Inflammatory macrophage treated with lipopolysaccharide for 1 hour (primary cell): ENCODE data around the gene ANKZF1.

Experiments
- DNase-seq, 2 donors: peaks; one replicate each; pipeline ENCODE4 v3.0.0-alpha.2; 2020 to 2022

Gene ANKZF1

DNA sequence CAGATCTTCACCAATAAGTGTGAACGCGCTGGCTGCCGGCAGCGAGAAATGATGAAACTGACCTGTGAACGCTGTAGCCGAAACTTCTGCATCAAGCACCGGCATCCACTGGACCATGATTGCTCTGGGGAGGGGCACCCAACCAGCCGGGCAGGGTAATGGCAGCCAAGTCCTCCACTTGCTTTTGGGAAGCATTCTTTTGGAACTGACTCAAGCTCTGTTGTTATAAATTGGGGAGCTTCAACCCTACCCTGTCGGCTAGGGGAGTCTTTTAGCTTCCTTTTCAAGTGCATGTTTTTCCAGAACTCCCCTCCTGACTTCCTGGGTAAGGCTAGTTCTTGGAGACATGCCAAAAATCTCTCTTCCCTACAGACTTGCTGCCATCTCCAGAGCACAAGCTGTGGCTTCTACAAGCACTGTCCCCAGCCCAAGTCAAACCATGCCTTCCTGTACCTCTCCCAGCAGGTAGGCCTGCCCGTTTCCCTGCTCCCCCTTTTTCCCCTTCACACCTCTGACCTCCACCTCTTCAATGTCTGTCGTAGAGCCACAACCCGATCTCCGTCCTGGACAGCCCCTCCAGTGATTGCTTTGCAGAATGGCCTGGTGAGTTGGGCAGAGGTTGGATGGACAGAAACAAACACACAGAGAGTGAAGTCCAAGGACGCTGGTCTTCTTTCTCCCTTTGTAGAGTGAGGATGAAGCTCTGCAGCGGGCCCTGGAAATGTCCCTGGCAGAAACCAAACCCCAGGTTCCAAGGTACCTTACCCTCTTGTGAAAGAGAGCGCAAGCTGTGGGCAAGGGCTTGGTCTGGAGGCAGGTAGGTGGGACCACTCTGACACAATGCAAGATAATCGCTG lies 21.5 kb upstream of the ANKZF1 start:
- no peak for DNase-seq

DNA sequence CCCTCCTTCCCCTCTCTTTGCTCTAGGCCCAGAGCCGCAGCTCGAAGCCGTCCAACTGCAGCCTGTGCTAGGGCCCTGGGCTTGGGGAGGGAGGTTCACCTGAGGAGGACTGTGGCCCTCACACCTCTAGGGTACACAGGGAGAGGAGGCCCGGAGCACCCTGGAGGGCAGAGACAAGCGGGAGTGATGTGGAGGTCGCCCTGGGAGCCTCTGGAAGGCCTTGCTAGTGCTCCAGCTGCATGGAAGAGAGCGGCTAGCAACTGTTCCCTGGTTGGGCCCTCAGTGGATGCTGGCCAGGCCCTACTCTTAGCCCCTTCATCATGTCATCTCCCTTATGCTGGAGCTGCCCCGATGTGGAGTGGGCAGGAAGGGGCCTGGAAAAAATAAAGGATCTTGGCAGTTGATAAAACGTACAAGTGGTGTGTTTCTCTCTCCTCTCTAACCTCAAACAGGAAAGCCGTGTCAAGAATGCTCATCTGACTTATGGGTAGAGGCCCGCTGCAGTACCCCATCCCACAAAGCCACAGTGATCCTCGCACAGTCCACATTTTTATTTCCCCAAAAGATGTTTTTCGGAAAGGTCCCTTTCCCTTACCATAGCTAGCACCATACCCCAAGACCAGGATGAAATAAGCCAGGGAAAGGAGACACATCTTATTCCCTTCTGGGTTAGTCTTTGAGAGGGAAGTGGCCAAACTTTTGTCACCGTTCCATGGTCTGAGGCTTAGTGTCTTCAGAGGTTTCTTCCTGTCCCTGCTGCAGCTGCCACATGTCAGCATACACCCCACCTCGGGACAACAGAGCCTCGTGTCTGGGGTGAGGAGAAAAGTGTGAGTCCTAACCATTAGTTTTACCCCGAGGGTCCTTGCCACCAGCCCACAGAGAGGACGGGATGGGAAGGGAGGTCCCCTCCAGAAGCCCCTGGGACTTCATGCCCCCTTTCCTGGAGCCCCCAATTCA lies 20.1 kb upstream of the ANKZF1 start:
- DNase-seq = no peak

DNA sequence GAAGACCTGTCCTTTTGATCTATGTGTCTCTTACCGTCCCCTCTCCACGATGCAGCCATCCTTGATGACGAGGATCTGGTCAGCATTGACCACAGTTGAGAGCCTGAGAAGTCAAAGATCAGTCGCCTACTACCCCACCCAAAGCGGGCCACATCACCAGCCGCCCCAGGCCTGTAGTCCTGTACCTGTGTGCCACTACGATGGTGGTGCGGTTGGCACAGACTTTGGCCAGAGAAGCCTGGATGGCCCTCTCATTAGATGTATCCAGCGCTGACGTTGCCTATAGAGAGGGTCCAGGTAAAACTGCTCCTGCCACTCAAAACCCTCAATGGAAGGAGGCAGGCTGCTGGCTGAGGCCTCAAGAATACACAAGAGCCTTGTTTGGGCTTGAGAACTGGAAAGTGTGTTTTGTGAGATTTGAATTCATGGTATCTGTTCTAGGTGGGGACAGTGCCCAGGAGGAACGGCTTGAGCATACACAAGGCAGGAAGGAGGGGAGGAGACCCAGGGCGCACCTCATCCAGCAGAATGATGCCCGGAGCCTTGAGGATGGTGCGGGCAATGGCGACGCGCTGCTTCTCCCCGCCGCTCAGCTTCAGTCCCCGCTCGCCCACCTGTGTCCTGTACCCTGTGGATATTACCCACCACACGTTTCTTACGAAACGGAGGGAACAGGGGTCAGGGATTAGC lies 19.3 kb upstream of the ANKZF1 start:
- no peak for DNase-seq

DNA sequence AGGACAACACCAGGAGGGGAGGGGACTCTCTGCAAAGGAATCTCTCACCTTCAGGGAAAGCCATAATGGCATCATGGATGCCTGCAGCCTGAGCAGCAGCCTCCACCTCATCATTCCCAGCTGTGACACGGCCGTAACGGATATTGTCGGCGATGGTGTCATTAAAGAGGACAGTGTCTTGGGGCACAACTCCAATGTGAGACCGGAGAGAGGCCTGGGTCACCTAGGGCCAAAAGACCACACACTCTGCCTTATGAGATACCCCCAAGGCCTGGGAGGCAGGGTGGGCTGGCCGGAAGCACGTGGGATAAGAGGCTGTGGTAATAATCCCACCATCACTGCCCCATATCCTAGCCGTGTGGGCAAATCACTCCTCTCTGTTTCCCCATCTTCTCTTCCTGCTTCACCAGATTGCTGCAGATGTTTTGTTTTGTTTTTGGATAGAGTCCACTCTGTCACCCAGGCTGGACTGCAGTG lies 18.7 kb upstream of the ANKZF1 start:
- DNase-seq = no peak

DNA sequence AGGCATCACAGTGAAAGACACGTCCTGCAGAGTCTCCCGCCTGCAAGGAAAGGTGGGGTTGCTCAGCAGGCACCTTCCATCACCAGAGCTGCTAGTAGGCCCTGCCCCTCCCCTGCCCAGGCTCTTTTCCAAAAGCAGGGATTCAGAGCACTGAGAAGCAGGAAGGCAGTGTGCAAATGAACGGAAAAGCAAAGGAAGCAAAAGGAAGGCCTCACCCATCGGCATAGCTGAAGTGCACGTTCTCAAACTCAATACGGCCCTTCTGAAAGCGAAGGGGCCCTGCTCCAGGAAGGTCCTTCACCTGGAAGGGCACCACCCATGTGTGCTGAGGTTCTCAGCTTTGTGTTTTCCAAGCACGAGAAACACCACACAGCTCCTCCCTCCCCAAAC lies 16.6 kb upstream of the ANKZF1 start:
- no peak for DNase-seq

DNA sequence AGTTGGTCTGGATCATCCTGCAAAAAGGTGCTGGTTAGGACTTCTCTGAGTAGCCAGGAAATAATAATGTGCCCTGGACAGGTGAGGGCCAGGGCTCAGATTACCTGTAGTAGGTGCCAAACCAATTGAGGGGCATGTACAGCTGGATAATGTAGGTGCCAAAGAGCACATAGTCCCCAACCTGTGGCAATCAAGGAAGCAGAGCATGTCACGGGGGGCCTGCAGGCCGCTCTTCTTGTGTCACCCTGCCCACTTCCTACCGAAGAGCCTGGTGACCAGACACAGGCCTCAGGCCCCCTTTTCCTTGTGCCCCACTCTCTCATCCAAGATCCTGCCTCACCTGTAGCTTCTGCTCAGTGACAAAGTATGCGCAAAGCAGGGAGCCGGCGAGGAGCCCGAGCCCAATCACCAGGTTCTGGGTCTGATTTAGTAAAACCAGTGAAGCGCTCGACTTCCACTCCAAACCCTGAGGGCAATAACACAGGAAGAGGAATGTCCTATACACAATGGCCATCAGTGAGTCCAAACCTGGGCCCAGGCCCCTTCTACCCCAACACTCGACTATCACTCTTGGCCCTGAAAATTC lies 16.0 kb upstream of the ANKZF1 start:
- no peak for DNase-seq

DNA sequence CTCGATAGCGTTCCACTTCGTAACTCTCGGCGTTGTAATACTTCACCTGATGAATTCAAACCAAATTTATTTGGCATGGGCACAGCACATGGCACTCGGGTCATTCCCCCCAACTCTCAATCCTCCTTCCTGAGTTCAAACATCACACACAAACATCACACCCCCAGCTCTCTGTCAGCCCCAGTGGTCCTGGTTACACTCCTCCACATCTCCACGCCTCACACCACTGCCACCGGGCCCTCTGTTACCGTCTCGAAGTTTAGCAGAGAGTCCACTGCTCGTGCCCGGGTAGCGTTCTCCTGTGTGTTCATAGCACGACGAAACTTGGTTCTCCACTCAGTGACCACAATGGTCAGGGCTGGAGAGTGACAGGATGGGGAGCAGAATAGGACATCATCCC lies 15.5 kb upstream of the ANKZF1 start:
- no peak for DNase-seq

DNA sequence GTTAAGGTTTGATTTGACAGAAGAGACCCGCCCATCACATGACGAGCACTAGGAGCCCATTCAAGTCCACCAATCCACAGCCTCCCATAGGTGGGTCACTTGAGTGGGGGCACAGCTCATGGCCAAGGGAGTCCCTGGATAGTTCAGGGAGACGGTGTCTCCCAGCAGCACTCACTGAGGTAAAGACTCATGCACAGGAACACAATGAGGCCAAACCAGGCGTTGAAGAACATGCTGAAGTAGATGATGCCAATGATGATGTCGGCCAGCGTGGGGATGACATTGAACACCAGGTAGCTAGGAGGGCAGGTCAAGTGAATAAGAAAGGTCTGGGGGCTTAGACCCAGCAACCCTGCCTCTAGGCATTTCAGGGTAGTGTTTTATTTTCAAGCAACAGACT lies 14.8 kb upstream of the ANKZF1 start:
- DNase-seq = no peak

DNA sequence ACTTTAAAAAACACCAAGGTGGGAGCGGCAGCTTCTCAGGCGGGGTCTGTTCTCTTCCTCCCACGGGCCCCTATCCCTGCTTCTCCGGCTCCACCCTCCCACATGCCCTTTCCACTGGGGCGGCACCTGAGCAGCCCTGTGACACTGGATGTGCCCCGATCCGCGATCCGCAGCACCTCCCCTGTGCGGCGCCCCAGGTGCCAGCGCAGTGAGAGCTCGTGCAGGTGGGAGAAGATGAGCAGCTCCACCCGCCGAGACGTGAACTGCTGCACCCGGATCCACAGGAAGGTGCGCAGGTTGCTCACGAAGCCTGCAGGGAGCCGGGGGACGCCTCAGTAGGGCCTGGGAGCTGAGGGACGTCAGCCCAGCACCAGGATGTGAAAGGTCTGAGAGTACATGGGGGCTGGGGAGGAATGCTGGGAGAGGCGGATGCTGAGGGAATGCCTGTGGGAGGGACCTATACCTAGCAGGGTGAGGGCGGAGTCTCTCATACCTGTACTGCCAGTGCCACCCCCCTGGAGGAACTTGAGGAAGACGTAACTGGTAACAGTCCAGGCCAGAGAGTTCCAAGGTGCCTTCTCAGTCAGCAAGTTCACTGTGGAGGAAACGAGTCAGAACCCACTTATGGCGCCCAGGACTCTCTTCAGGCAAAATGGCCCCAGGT lies 13.6 kb upstream of the ANKZF1 start:
- DNase-seq = no peak

DNA sequence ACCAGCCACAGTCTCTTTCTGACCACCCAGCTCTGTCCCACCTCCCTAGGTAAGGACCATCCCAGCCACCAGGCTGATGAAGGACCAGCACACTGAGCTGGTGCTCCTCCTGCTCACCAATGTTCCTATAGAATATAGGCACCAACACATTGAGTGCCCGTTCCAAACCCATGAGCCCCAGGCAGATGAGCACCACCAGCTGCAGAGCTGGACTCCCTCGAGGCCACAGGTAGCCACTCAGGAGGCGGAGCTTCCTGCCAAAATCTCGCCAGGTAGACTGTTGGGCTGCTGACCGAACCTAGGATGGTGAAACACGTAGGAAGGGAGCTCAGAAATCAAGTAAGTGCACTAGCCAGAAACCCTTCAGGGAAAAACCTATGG lies 13.1 kb upstream of the ANKZF1 start:
- no peak for DNase-seq

DNA sequence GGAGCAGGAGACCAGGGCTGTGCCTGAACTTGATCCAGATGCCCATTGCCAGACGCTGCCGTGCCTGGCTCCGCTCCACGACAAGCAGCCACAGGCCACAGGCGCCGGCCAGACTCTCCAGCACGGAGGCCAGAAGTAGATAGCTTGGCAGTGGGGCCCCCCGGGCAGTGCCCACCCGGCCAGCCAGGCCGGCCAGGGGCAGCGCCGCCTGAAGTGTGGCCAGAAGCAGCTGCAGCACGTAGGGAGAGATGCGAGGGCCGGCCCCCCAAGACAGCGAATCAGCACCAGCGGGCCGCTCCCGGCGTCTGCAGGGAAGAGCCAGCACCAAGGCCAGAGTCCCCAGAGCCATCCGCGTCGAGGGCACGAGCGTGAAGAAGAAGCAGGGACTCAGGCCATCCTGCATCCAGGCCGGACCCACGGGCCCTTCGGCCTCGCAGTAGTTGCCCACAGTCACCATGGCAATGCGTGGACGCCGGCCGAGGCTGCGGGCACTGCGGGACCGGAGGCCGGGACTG lies 11.3 kb upstream of the ANKZF1 start:
- peak; percentile 23 to 25 for DNase-seq

DNA sequence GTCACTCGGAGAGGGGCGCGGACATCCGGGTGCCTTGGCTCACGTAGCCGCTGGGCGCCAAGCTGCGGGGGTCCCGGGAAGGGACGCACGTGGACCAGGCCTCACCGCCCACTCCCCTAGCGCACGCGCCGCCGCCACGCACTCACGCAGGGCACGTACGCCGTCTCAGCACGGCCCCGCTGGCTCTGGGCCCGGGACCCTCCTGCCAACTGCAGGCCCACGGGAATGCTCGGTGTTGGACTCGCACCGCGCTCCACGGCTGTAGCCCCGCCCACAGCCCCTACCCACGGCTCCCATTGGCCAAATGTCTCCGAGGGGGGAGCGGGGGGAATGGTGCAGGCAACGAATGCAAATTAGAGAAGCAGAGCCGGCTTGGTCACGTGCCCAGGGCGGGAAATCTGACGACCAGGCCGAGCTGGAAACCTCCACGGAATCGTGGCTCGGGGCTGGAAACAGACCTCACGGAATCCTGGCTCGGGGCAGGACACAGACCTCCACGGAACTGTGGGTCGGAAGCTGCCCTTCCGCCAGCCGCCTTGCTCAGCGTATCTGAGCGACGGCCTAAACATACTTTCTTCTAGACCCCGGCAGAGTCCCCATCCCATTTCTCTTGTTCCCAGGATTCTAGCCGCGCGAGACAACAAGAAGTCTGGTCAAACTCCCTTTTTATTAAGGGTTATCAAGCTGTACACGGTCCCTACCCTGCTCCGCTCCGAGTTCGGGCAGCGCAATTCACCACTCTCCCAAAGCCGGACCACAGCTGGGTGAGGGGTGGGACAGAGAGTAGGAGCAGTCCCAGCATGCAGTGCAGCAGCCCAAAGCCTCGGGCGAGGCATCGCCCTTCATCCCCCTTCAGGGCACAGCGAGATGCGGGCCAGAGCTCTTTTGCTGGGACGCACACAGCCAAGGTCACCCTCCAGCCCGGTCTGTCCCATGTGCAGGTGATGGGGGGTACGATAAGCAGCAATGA lies 10.6 kb upstream of the ANKZF1 start, which contains the start of gene ABCB6:
Gene ABCB6 (minus strand): TSS at position 227 of the 970 bp plus-strand sequence. CDS start 285 bp downstream, outside the sequence.
- DNase-seq = peak; percentile 59 to 62

DNA sequence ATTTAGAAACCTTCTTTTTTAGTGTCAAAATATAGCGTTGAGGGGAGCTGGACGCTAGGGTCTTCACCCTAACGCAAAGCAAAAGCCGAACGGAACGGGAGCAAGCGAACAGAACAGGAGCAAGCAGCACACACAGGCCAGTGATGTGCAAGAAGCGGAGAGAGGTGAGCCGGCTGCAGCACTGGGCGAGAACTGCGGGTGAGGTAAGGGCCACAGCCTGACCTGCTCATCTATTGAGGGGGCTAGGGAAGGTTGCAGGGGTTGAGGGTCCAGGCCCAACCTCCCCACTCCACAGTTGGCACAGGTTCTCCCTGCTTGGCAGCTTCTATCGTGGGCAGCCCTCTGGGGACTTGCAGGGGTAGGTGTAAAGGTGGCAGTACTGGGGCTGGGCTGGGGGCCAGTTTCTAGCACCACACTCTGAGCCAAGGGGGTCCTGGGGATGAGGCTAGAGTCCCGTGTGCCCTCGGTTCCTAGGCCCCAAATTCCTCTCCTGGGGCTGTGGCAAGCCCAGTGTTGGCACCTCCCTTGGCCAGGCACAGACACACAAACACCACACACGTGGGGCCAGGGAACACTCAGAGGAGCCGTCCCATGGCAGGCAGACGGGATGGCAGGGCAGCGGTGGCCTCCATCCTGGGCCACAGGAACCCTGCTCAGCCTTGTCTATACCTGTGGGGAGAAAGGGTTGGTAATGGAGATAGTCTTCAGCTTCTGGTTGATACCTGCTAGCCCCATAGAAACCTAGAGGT lies 9.6 kb upstream of the ANKZF1 start:
- no peak for DNase-seq

DNA sequence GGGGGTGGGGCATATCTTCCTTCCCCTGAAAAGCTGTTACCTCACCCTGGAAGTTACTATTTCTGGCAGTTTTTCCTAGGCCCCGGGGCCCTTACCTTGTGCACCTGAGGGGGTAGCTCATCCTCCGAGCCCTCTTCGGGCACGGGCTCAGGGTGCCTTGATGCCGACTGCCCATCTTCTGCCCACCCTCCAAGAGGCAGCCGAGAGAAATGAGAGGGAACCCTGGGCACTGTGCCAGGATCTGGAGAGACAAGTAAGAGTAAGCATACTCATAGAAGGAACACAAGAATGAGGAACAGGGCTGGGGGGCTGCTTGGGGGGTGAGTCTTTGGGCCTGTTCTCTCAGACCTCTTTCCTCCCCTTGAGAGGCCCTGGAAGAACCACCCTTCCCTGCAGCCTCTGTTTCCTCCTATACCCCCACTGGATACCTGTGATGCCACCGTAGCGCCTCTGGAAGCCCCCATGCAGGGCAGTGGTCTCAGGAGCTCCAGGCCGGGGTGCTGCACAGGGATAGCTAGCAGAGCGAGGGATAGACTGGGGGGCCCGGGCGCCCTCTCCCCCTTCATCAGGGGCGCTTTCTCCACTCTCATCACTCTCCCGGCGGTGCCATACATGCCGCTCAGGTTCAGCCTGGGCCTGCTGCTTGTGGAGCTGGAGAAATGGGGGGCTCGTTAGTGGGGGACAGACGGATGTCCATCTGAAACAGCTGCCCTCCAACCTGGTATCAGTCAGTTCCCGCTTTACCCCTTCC lies 8.8 kb upstream of the ANKZF1 start:
- no peak for DNase-seq

DNA sequence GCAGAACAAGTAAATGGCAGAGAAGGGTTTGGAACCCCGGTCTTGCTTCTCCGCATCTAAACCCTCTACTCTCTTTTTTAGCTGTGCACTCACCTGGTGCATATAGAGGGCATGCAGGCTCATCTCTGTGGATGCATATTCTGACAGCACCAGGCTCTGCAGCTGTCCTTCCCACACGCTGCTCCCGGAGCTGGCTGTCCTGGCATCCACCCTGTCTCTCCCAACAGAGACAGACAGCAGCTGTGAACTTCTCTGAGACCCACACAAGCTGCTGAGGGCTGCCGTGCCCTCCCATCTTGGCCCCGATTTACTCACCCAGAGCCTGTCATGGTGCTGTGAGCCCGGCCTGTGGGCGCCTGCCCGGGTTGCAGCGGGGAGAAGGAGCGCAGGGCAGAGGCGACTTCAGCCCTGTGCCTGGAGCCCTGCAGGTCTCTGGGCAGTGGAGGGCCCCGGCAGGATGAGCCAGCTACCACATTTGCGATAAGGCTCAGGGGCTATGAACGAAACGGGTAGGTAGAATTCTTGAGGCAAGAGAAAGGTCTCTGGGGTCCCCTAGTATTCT lies 7.6 kb upstream of the ANKZF1 start:
- DNase-seq = no peak

DNA sequence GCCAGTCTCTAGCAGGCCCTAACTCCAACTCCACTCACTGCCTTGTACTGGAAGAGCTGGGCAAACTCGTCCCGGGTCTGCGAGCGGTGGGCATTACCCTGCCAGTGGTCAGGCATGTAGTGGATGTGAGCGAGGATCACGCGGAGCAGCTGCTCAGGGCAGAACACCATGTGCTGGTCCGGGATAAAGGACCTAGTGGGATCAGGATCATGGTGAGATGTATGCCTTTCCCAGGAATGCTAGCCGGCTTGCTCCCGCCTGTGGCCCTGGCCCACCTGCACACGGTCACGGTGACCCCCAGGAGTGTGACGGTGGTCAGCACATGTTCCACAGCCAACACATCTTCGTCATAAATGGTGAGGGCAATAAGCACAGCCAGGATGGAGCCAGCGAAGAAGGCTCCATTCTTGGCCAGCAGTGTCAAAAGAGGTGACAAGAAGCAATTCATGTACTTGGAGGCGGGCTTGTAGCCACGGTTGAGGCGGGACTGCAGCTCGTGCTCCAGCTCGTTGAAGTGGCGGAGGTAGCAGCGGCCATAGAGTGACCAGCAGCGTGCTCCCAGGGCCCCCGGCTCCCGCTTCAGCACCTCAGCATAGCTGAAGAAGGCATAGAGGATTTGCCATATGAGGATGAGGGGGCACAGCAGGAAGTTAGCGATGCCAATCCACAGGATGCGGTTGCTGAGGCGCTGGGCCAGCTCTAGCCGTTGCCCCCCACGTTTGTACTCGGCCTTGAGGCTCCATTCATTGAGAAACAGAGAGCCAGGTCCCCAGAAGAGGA lies 5.6 kb upstream of the ANKZF1 start:
- no peak for DNase-seq

DNA sequence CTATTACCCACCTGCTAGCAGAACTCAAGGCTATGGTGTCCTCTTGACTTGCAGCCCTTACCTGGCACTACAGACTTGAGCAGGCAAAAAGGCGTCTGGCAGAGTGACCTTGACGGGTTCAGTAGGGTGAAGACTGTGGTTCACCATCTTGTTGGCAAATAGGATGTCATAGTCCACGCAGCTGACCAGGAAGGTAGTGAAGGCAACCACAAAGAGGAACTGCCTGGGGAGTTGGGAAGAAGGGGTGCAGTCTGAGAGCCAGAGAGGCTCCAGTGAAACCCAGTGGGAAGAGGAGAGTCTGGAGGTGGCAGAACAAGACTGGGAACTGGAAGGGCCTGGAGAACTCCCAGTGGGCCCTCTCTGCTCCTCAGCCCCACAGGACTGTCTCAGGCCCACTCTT lies 4.3 kb upstream of the ANKZF1 start:
- DNase-seq = peak; percentile 52 to 76
